Trophoblast cell (in vitro differentiated cells and primary cell): ENCODE data around the gene LYPD8. TPM values are rescaled to one million over a fixed set of nuclear protein-coding genes. Genes with fewer than 3 reads are reported as not detected.
"Not testable (repeated sequence)": the region's sequence is repeated elsewhere in the genome, so short reads cannot be mapped to it uniquely, and the experiment has no call there.

Source experiments
- DNase-seq, 2 donors: peaks; one replicate each; pipeline ENCODE4 v3.0.0-alpha.2; 2016
- H2AFZ ChIP-seq: 2 replicates; pipeline ENCODE4 v1.6.1; 2013; ENCODE audit warnings: low read length, moderate library complexity, mild to moderate bottlenecking; ENCODE audit not compliant: insufficient read depth, poor library complexity
- H2AK5ac ChIP-seq: 2 replicates; pipeline ENCODE4 v1.6.1; 2013; ENCODE audit warnings: mild to moderate bottlenecking, low read length
- H2BK120ac ChIP-seq: 2 replicates; pipeline ENCODE4 v1.6.1; 2013; ENCODE audit warnings: low read length, mild to moderate bottlenecking, moderate library complexity; ENCODE audit not compliant: insufficient read depth, poor library complexity
- H2BK12ac ChIP-seq: 2 replicates; pipeline ENCODE4 v1.6.1; 2013; ENCODE audit warnings: mild to moderate bottlenecking, low read length, moderate library complexity
- H2BK5ac ChIP-seq: 2 replicates; pipeline ENCODE4 v1.6.1; 2013; ENCODE audit warnings: low read length, low read depth, moderate library complexity, mild to moderate bottlenecking; ENCODE audit not compliant: poor library complexity
- H3K14ac ChIP-seq: 2 replicates; pipeline ENCODE4 v1.6.1; 2013; ENCODE audit warnings: mild to moderate bottlenecking, low read length
- H3K18ac ChIP-seq: 2 replicates; pipeline ENCODE4 v1.6.1; 2013; ENCODE audit warnings: mild to moderate bottlenecking, low read length
- H3K23ac ChIP-seq: 2 replicates; pipeline ENCODE4 v1.6.1; 2013; ENCODE audit warnings: low read length
- H3K27ac ChIP-seq: 2 replicates; pipeline ENCODE4 v1.5.1; 2013; ENCODE audit warnings: low read depth, mild to moderate bottlenecking, inconsistent platforms, low read length, moderate library complexity
- H3K27me3 ChIP-seq: 2 replicates; pipeline ENCODE4 v1.6.1; 2013; ENCODE audit warnings: inconsistent platforms, mild to moderate bottlenecking, low read length, moderate library complexity; ENCODE audit not compliant: insufficient read depth
- H3K36me3 ChIP-seq, 2 experiments: 1 replicate in 1 of 2; 2 replicates in 1 of 2; pipeline ENCODE4 v1.6.1; 2013; ENCODE audit warnings: low read length in 2 of 2, mild to moderate bottlenecking in 2 of 2, moderate library complexity in 1 of 2; ENCODE audit not compliant: insufficient read depth in 2 of 2, control insufficient read depth in 1 of 2
- H3K4ac ChIP-seq: 2 replicates; pipeline ENCODE4 v1.6.1; 2013; ENCODE audit warnings: low read depth, mild to moderate bottlenecking, low read length, moderate library complexity
- H3K4me1 ChIP-seq, 2 experiments: 1 replicate in 1 of 2; 2 replicates in 1 of 2; pipeline ENCODE4 v1.6.1; 2013; ENCODE audit warnings: low read length in 2 of 2, mild to moderate bottlenecking in 2 of 2, moderate library complexity in 1 of 2; ENCODE audit not compliant: insufficient read depth in 2 of 2, control insufficient read depth in 1 of 2
- H3K4me2 ChIP-seq: 2 replicates; pipeline ENCODE4 v1.6.1; 2013; ENCODE audit warnings: inconsistent platforms, mild to moderate bottlenecking, low read length, moderate library complexity
- H3K4me3 ChIP-seq: 2 replicates; pipeline ENCODE4 v1.5.1; 2013; ENCODE audit warnings: mild to moderate bottlenecking, low read depth, low read length, inconsistent platforms
- H3K79me1 ChIP-seq: one replicate; pipeline ENCODE4 v1.6.1; 2013; ENCODE audit warnings: low read length
- H3K79me2 ChIP-seq: 2 replicates; pipeline ENCODE4 v1.6.1; 2013; ENCODE audit warnings: low read length, mild to moderate bottlenecking; ENCODE audit not compliant: control insufficient read depth, insufficient read depth, poor library complexity
- H3K9ac ChIP-seq: 2 replicates; pipeline ENCODE4 v1.6.1; 2013; ENCODE audit warnings: mild to moderate bottlenecking, low read length
- H3K9me3 ChIP-seq: 2 replicates; pipeline ENCODE4 v1.6.1; 2013; ENCODE audit warnings: low read depth, mild to moderate bottlenecking, control low read depth, inconsistent platforms, low read length; ENCODE audit not compliant: insufficient read depth
- H4K12ac ChIP-seq: 2 replicates; pipeline ENCODE4 v1.6.1; 2013; ENCODE audit warnings: low read depth, mild to moderate bottlenecking, low read length, moderate library complexity
- H4K8ac ChIP-seq: 2 replicates; pipeline ENCODE4 v1.6.1; 2013; ENCODE audit warnings: low read depth, mild to moderate bottlenecking, low read length, moderate library complexity
- H4K91ac ChIP-seq: one replicate; pipeline ENCODE4 v1.6.1; 2013; ENCODE audit warnings: low read depth, mild to moderate bottlenecking, low read length, moderate library complexity
- WGBS: extraction: QIAGEN DNeasy Blood & Tissue Kit; methylation state at CpG from one replicate; pipeline ENCODE4 v1.1.7; 2013; ENCODE audit warnings: missing lambda C conversion rate; ENCODE audit not compliant: insufficient read length, insufficient coverage; ENCODE audit errors: extremely low coverage; 5-methylcytosine and 5-hydroxymethylcytosine counted together
- polyA plus RNA-seq: library from polyadenylated mRNA; stranded (reverse); fragments of 200-250 nt; gene quantifications from 2 replicates; pipeline ENCODE4 v1.2.3, GENCODE V29; 2013

Gene LYPD8, protein sequence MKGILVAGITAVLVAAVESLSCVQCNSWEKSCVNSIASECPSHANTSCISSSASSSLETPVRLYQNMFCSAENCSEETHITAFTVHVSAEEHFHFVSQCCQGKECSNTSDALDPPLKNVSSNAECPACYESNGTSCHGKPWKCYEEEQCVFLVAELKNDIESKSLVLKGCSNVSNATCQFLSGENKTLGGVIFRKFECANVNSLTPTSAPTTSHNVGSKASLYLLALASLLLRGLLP
- not detected in 2 replicates for polyA plus RNA-seq

DNA sequence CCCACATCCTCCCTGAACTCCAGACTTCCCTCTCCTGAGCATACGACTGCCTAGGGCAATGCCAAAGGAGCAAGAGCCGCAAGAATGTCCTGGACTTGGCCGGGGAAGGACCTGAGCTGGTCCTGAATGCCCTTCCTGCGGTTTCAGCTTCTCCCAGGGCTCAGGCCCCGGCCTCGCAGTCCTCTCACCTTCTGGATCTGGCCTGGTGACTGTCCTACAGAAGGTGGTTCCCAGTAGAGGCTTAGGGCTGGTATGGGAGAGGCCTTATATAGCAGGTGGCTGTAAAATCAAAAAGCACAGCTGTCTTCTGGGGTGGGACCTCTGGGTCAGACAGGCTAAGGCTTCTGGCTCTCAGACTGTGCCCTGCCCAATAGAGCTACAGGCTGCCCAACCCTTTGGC, at the start of gene LYPD8:
Gene LYPD8 (minus strand): TSS at position 243 of the 400 bp plus-strand sequence. CDS start 4,678 bp downstream, outside the sequence.
- Histone ChIP-seq H3K36me3 (no peaks in the 10 kb centered on the region), H3K4me2 (no peak within 1 kb of the TSS), H2BK120ac (no peak within 1 kb of the TSS), H3K9ac (no peak within 1 kb of the TSS), H2BK5ac (no peak within 1 kb of the TSS), H4K91ac (no peak within 1 kb of the TSS), H3K27me3 (no peaks in the 10 kb centered on the region), H2AFZ (no peak within 1 kb of the TSS), H3K4ac (no peak within 1 kb of the TSS), H3K27ac (no peak within 1 kb of the TSS), H4K8ac (no peak within 1 kb of the TSS), H3K18ac (no peak within 1 kb of the TSS), H3K79me2 (no peaks in the 10 kb centered on the region), H3K4me1 (no peaks in the 10 kb centered on the region), H3K4me3 (no peak within 1 kb of the TSS), H4K12ac (no peak within 1 kb of the TSS), H3K9me3 (peaks cover 68% of the 10 kb centered on the region), H2BK12ac (no peak within 1 kb of the TSS), H2AK5ac (no peak within 1 kb of the TSS), H3K79me1 (no peaks in the 10 kb centered on the region), H3K14ac (no peak within 1 kb of the TSS), H3K23ac (no peak within 1 kb of the TSS)
- DNase-seq = no peak
- WGBS = no CpG with 5 or more reads among the region's 6 CpGs

DNA sequence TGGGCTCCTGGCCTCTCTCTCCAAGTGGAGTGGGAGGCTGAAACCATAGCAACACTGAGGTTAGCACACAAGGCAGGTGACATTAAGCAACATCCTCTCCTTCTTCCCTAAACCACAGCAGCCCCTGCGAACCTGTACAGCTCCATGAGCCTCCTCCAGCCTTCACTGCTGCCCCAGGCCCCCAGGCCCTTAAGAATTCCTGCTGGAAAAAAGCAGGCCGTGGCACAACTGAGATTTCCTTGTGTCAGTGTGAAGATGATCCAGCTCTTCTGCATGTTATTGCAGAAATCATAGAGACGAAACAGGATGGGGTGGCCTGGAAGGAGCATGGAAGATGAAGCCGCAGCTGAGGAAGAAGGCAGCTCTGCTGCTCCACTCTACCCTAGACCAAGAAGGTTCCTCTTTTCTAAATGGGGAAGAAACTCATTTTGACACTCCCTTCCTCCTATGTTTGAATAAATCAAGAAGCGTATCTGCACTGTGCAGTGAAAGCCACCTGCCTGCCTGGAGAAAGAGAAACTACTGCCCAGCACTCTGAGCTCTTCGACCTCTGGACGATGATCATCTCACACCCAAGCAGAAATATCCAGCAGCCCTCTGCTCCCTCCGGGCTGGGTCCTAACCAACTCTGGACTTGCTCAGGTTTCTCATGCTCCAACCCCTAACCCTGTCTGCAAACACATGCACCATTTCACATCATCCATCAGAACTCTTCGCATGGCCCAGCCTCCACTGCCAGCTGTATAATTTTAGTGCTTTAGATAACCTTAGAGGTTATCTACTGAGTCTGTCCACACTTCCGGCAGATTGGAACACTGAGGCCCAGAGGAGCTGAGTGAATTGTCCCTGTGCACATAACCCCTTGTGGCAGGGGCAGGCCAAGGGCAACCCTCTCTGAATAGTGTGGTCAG, 49.5 kb upstream of the LYPD8 start:
- Histone ChIP-seq H3K4me3 (no peak overlapping the region), H4K12ac (no peak overlapping the region), H2BK12ac (no peak overlapping the region), H3K79me2 (no peaks in the 10 kb centered on the region), H2BK5ac (no peak overlapping the region), H3K9me3 (peaks cover 21% of the 10 kb centered on the region), H4K91ac (no peak overlapping the region), H3K36me3 (no peaks in the 10 kb centered on the region), H2BK120ac (no peak overlapping the region), H3K79me1 (no peaks in the 10 kb centered on the region), H3K27ac (no peak overlapping the region), H3K14ac (no peak overlapping the region), H3K4me2 (no peak overlapping the region), H3K9ac (no peak overlapping the region), H3K4ac (no peak overlapping the region), H2AFZ (no peak overlapping the region), H3K27me3 (no peaks in the 10 kb centered on the region), H3K4me1 (no peaks in the 10 kb centered on the region), H4K8ac (no peak overlapping the region), H3K18ac (no peak overlapping the region), H2AK5ac (no peak overlapping the region), H3K23ac (no peak overlapping the region)
- DNase-seq = no peak
- WGBS = no CpG with 5 or more reads among the region's 10 CpGs

DNA sequence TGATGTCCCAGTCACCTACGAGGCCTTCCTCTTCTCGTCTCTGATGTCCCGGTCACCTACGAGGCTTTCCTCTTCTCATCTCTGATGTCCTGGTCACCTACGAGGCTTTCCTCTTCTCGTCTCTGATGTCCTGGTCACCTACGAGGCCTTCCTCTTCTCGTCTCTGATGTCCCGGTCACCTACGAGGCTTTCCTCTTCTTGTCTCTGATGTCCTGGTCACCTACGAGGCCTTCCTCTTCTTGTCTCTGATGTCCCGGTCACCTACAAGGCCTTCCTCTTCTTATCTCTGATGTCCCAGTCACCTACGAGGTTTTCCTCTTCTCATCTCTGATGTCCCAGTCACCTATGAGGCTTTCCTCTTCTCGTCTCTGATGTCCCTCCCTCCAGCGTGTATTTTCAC, 47.9 kb upstream of the LYPD8 start:
- WGBS = no CpG with 5 or more reads among the region's 15 CpGs
- peaks cover 21% of the 10 kb centered on the region for H3K9me3 ChIP-seq

DNA sequence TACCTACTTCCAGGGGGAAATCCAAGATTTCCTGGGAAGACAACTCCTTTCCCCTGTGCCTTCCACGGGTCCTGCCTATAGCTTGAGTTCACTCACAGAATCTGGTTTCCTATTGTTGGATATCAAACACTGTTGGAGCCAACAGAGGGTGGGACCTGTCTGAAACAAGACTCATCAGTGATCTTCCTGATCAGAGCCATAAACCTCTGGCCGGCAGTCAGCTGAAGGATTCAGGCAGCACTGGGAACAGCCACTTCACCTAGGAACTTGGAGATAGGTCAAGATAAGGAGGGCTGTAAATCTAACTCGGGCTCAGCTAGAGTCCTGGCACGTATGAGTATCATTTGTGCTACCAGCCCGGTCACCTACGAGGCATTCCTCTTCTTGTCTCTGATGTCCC, 46.9 kb upstream of the LYPD8 start:
- Histone ChIP-seq H2BK120ac (no peak overlapping the region), H2BK5ac (no peak overlapping the region), H2AK5ac (no peak overlapping the region), H4K12ac (no peak overlapping the region), H3K9ac (no peak overlapping the region), H2BK12ac (no peak overlapping the region), H3K4ac (no peak overlapping the region), H3K23ac (no peak overlapping the region), H3K9me3 (peaks cover 21% of the 10 kb centered on the region), H3K4me3 (no peak overlapping the region), H3K79me2 (no peaks in the 10 kb centered on the region), H4K91ac (no peak overlapping the region), H3K4me2 (no peak overlapping the region), H4K8ac (no peak overlapping the region), H3K4me1 (no peaks in the 10 kb centered on the region), H3K79me1 (no peaks in the 10 kb centered on the region), H3K18ac (no peak overlapping the region), H3K36me3 (no peaks in the 10 kb centered on the region), H3K14ac (no peak overlapping the region), H2AFZ (no peak overlapping the region), H3K27ac (no peak overlapping the region), H3K27me3 (no peaks in the 10 kb centered on the region)
- DNase-seq = no peak
- WGBS = no CpG with 5 or more reads among the region's 6 CpGs

More for the DNA sequence above, 47.9 kb upstream of the LYPD8 start:
- H2AK5ac ChIP-seq, H2BK5ac ChIP-seq, H3K9ac ChIP-seq, H3K4ac ChIP-seq, H4K91ac ChIP-seq, H3K23ac ChIP-seq, H4K12ac ChIP-seq, DNase-seq, H2AFZ ChIP-seq, H3K14ac ChIP-seq, H3K4me2 ChIP-seq, H4K8ac ChIP-seq, H2BK120ac ChIP-seq, H3K18ac ChIP-seq, H3K79me1 ChIP-seq, H3K27me3 ChIP-seq, H3K79me2 ChIP-seq, H2BK12ac ChIP-seq, H3K27ac ChIP-seq, H3K36me3 ChIP-seq, H3K4me3 ChIP-seq, H3K4me1 ChIP-seq: not testable (repeated sequence)
